Measurements from ENCODE around the gene LNP1. TPM values are rescaled to one million over a fixed set of nuclear protein-coding genes. Genes with fewer than 3 reads are reported as not detected.

LNP1 gene
- total RNA-seq, 1 donor from 2014 or later, result 2.4 TPM

DNA sequence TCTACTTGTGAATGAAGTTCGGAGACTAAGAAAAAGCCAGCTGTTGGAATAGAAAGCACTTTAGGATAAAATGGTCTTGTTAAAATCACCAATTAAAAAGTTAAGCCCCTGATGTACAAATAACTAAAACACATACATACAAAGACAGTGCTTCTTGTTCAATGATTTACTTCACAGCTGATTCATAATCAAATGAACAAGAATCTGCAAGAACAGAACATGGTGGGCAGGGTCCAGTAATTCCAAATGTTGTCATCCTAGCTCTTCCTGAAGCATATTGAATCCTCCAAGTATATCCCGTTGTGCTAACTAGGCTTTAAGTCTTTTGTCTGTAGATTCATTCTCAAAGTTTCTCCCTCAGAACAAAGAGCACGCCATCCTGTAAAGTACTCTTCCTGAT is 42.3 kb upstream of the LNP1 start:
- H3K4me3 Mint-ChIP-seq (ENCODE audit: unreplicated experiment), result no peak overlapping the region
- H3K27me3 Mint-ChIP-seq (ENCODE audit: unreplicated experiment), result no peaks in the 10 kb centered on the region
- H3K36me3 Mint-ChIP-seq (ENCODE audit: unreplicated experiment), result peaks cover 57% of the 10 kb centered on the region
- no peak overlapping the region for H3K27ac Mint-ChIP-seq (ENCODE audit: unreplicated experiment)
- no peaks in the 10 kb centered on the region for H3K4me1 Mint-ChIP-seq (ENCODE audit: unreplicated experiment)
- TF ChIP-seq, protein P1, sequence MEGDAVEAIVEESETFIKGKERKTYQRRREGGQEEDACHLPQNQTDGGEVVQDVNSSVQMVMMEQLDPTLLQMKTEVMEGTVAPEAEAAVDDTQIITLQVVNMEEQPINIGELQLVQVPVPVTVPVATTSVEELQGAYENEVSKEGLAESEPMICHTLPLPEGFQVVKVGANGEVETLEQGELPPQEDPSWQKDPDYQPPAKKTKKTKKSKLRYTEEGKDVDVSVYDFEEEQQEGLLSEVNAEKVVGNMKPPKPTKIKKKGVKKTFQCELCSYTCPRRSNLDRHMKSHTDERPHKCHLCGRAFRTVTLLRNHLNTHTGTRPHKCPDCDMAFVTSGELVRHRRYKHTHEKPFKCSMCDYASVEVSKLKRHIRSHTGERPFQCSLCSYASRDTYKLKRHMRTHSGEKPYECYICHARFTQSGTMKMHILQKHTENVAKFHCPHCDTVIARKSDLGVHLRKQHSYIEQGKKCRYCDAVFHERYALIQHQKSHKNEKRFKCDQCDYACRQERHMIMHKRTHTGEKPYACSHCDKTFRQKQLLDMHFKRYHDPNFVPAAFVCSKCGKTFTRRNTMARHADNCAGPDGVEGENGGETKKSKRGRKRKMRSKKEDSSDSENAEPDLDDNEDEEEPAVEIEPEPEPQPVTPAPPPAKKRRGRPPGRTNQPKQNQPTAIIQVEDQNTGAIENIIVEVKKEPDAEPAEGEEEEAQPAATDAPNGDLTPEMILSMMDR (IDR thresholded peaks at IDR 0.05), result no peak
- DNase-seq (ENCODE audit: extremely low spot score, unreplicated experiment), result no peak
- H3K9me3 Mint-ChIP-seq (ENCODE audit: unreplicated experiment), result peaks cover 6% of the 10 kb centered on the region

DNA sequence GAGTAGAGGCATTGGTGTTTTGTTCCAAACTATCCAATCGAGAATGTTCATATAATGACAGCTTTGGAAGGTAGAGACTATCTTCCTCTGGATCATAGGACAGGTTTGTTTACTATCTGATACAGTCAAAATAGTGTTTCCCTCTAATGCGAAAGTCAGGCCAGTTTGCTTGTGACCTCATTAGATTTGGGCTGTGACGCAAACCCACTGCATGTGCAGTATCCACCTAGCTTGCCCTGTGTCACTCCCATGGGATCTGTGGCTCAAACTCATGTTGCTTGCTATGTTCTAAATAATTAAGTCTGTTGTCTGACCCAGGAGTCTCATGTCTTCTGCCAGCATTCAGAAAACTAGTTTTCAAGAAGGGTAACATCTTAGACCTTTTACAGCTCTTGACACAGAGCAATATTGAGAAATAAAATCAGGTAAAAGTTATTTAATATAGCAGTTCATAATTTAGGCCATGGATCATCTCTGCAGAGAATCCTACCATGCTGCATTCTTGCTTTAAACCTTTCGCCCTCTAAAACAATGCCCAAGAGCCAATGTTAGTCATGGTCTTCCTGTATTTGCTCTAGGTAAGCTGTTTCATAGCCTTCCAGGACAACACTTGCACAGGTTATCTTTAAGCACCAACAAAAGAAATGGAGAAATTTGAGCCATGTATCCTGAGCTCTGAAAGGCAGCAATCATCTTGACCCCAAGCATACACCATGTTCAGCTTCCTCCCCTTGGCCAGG is 40.4 kb upstream of the LNP1 start:
- H3K4me3 Mint-ChIP-seq (ENCODE audit: unreplicated experiment), result no peak overlapping the region
- peaks cover 62% of the 10 kb centered on the region for H3K36me3 Mint-ChIP-seq (ENCODE audit: unreplicated experiment)
- no peaks in the 10 kb centered on the region for H3K27me3 Mint-ChIP-seq (ENCODE audit: unreplicated experiment)
- peaks cover 6% of the 10 kb centered on the region for H3K9me3 Mint-ChIP-seq (ENCODE audit: unreplicated experiment)
- peak overlapping the region; percentile 4 for H3K27ac Mint-ChIP-seq (ENCODE audit: unreplicated experiment)
- TF ChIP-seq, protein P1 (IDR thresholded peaks at IDR 0.05), result no peak
- no peak for DNase-seq (ENCODE audit: extremely low spot score, unreplicated experiment)
- no peaks in the 10 kb centered on the region for H3K4me1 Mint-ChIP-seq (ENCODE audit: unreplicated experiment)

DNA sequence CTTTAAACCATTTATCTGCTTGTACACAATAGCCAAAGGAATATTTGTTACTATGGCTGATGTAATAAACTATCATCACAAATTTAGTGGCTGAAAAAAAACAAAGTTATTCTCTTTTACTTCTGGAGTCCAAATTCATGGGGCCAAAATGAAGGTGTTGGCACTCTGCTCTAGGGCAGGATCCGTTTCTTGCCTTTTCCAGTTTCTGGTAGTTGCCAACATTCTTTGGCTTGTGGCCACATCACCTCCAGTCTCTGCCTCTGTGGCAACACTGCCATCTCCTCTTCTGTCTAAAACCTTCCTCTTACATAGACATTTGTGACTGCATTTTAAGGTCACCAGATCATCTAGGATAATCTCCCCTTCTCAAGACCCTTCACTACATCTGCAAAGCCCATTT is 39.4 kb upstream of the LNP1 start:
- peaks cover 64% of the 10 kb centered on the region for H3K36me3 Mint-ChIP-seq (ENCODE audit: unreplicated experiment)
- H3K4me3 Mint-ChIP-seq (ENCODE audit: unreplicated experiment), result no peak overlapping the region
- DNase-seq (ENCODE audit: extremely low spot score, unreplicated experiment), result no peak
- TF ChIP-seq, protein P1 (IDR thresholded peaks at IDR 0.05), result no peak
- H3K4me1 Mint-ChIP-seq (ENCODE audit: unreplicated experiment), result no peaks in the 10 kb centered on the region
- no peak overlapping the region for H3K27ac Mint-ChIP-seq (ENCODE audit: unreplicated experiment)
- H3K9me3 Mint-ChIP-seq (ENCODE audit: unreplicated experiment), result peaks cover 6% of the 10 kb centered on the region
- no peaks in the 10 kb centered on the region for H3K27me3 Mint-ChIP-seq (ENCODE audit: unreplicated experiment)

DNA sequence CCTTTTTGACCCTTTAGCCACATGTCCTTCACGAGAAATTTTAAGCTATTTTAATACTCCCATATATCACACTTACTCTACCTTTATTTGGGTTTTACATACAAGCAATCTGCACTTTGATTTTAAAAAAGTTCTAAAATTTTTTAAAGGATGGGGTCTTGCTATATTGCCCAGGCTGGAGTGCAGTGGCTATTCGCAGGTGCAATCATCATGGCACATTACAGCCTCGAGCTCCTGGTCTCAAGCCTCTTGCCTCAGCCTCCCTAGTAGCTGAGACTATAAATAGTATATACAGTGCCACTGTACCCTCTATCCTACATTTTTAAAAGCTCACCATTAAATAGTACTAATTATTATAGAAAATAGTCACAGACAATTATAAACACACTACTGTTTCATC is 36.9 kb upstream of the LNP1 start:
- Mint-ChIP-seq H3K4me3 (ENCODE audit: unreplicated experiment) (no peak overlapping the region), H3K27me3 (ENCODE audit: unreplicated experiment) (no peaks in the 10 kb centered on the region), H3K27ac (ENCODE audit: unreplicated experiment) (no peak overlapping the region), H3K9me3 (ENCODE audit: unreplicated experiment) (peaks cover 6% of the 10 kb centered on the region), H3K36me3 (ENCODE audit: unreplicated experiment) (peaks cover 75% of the 10 kb centered on the region), H3K4me1 (ENCODE audit: unreplicated experiment) (no peaks in the 10 kb centered on the region)
- TF ChIP-seq, protein P1 (IDR thresholded peaks at IDR 0.05), result no peak
- no peak for DNase-seq (ENCODE audit: extremely low spot score, unreplicated experiment)

DNA sequence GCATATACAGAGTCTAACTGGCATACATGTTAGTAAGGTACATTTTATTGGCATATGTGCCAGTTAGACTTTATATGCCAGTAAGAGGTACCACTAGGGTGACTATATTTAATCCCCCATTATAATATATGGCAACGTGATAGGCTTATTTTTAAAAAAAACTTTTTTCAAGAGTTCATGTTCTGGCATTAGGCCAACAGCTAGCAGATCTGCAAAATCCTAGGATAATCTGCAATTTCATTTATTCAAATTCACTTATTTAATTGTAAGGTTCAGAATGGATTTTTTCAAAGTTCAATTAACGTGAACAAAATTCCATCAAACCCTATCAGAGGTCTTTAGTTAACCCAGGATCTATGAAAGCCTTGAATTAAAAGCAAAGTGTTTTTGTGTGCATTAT is 34.9 kb upstream of the LNP1 start:
- TF ChIP-seq, protein P1 (IDR thresholded peaks at IDR 0.05), result no peak
- Mint-ChIP-seq H3K4me3 (ENCODE audit: unreplicated experiment) (no peak overlapping the region), H3K27ac (ENCODE audit: unreplicated experiment) (no peak overlapping the region), H3K9me3 (ENCODE audit: unreplicated experiment) (peaks cover 6% of the 10 kb centered on the region), H3K36me3 (ENCODE audit: unreplicated experiment) (peaks cover 67% of the 10 kb centered on the region), H3K4me1 (ENCODE audit: unreplicated experiment) (no peaks in the 10 kb centered on the region), H3K27me3 (ENCODE audit: unreplicated experiment) (no peaks in the 10 kb centered on the region)
- DNase-seq (ENCODE audit: extremely low spot score, unreplicated experiment), result no peak
